Measurements from ENCODE around the gene RNU1-2.
"Not testable (repeated sequence)": the region's sequence is repeated elsewhere in the genome, so short reads cannot be mapped to it uniquely, and the experiment has no call there.

Gene RNU1-2

GRCh38 chr1:16888860-16889816 lies 6.6 kb upstream of the RNU1-2 start:
- DNase-seq (ENCODE audit: low spot score), result peak; percentile 59

- DNase-seq (ENCODE audit: low spot score), result not testable (repeated sequence)
Measured at GRCh38 chr1:16890539-16891021, 5.2 kb upstream of the RNU1-2 start.

DNA sequence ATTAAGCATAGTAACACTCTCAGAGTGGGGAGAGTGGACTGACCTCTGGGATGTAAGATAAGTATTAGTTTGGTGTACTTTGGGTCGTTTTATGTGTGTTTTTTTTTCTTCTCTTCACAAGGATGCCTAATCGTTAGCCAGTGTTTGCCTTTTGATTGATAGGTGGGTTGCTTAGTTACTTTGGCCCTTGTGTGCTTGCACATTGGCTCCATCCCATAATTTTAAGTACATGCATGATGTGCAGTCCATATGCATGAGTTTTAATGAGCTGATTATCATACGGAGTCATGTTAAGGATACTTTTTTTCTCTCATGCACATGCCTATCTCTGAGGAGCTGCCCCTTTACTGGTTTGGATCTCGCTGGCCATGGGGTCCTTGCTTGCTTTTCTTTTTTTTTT lies 4.7 kb upstream of the RNU1-2 start:
- not testable (repeated sequence) for DNase-seq (ENCODE audit: low spot score)

DNA sequence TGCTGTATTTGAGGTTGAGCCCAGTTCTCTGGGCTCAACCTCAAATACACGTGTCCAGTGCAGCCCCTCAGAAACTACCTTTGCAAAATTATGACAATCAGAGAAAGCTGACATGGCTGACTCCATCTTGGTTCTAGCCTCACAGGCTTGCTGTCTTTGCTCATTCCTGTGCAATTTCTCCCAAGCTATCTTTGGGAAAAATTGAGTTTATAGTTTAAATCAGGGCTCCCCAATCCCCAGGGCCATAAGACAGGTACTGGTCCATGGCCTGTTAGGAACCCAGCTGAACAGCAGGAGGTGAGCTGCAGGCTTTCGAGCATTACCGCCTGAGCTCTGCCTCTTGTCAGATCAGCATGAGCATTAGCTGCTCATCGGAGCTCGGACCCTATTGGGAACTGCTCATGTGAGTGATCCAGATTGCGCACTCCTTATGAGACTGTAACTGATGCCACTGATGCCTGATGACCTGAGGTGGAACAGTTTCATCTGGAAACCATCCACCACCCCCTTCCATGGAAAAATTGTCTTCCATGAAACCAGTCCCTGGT lies 2.7 kb upstream of the RNU1-2 start:
- DNase-seq (ENCODE audit: low spot score), result not testable (repeated sequence)

GRCh38 chr1:16893796-16894195 lies 2.0 kb upstream of the RNU1-2 start:
- not testable (repeated sequence) for DNase-seq (ENCODE audit: low spot score)

GRCh38 chr1:16894338-16894737 lies 1.4 kb upstream of the RNU1-2 start:
- not testable (repeated sequence) for DNase-seq (ENCODE audit: low spot score)

GRCh38 chr1:16895233-16895597 lies 565 bp upstream of the RNU1-2 start:
- DNase-seq (ENCODE audit: low spot score), result not testable (repeated sequence)

GRCh38 chr1:16896316-16897055 lies 706 bp downstream of the RNU1-2 start:
- peak; percentile 59 for DNase-seq (ENCODE audit: low spot score)

GRCh38 chr1:16897653-16898052 lies 1.9 kb downstream of the RNU1-2 start:
- not testable (repeated sequence) for DNase-seq (ENCODE audit: low spot score)

- not testable (repeated sequence) for DNase-seq (ENCODE audit: low spot score)
Measured at GRCh38 chr1:16898298-16898697, 2.5 kb downstream of the RNU1-2 start.

GRCh38 chr1:16899020-16899419 lies 3.2 kb downstream of the RNU1-2 start:
- DNase-seq (ENCODE audit: low spot score), result not testable (repeated sequence)

DNA sequence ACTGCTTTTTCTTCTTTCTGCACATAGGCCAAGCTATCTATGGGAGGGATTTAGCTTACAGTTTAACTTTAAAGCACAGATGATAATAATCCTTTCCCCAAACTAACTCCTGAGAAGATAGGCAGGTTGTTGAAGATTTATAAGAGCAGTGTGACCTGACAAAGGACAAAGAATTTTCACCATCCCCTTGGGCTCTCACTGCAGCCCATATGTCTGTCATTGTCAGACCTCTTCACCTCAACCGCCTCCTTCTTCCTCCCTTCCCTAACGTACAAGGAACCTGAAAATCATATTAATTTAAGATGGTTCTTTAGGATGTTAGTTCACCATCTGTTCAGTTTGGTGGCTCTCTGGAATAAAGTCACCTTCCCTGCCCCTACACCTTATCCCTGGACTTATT lies 5.0 kb downstream of the RNU1-2 start:
- DNase-seq (ENCODE audit: low spot score), result no peak

DNA sequence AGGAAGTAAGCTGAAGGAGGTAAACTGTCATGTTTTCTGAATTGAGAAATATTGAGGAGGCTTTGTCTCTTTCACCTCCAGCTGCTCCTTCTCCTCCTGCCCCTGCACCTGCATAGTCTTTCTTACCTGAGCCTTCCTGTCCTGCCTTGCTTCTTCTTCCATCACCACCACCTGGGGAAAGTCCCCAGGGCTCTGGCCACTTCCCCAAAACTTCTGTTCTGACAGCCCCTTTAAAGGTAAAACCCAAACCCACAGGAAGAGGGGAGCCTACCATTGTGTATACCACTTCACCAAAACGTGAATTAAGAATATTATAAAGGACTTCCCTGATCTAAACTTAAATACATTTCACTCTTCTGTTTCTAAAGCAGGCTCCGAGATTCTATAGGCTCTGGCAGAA lies 5.6 kb downstream of the RNU1-2 start:
- DNase-seq (ENCODE audit: low spot score), result not testable (repeated sequence)

DNA sequence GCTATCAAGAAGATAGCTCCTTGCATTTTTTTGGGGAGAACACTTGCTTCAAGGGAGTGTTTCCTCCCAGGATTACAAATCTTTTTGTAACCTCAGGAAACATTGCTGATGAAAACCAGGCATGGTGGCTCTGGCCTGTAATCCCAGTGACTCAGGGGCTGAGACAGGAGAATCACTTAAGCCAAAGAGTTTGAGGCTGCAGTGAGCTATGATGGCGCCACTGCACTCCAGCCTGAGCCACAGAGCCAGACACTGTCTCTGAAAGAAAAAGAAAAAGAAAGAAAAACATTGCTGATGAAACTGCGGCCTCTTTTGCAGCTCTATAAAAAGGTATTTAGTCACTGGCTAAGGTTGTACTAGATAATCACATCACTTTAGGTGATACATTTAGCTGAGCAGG lies 7.3 kb downstream of the RNU1-2 start:
- no peak for DNase-seq (ENCODE audit: low spot score)

DNA sequence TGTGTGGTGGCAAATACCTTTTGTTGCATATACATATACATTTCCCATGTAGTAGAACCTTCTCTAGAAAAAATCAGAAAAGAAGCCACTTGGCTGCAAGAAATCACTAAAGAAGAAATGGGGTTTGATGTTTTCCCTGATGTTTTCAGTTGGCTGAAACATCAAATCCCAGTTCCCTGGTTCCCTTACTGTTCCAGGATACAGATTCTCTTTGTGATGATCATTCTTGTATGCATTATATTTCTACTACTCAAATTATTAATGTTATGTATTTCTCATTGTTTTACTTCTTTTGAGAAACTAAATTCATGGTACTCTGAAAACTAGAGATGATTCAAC lies 7.6 kb downstream of the RNU1-2 start:
- DNase-seq (ENCODE audit: low spot score), result no peak

- peak; percentile 91 for DNase-seq (ENCODE audit: low spot score)
Measured at GRCh38 chr1:16904560-16905109, 8.9 kb downstream of the RNU1-2 start.

- peak; percentile 81 for DNase-seq (ENCODE audit: low spot score)
Measured at GRCh38 chr1:16905110-16905867, 9.5 kb downstream of the RNU1-2 start.

- DNase-seq (ENCODE audit: low spot score), result no peak
Measured at GRCh38 chr1:16905868-16906702, 10.3 kb downstream of the RNU1-2 start.

DNA sequence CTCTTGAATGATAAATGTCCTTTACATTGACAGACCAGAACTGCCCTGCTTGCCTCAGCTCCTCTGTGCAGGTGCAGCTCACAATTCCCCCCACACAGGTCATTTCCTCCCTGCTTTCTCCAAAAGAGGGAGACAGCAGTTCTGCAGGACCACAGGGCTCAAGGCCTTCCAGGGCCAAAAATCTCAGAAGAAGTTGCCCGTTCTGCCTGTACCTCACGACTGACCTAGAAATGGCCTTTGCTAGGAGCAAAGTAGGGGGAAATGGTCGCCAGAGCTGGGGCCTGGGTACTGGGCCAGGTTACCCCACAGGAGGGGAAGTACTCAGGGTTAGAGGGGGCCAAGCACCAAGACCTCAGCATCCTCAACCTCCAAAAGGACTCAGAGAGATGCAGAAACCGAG lies 11.1 kb downstream of the RNU1-2 start:
- no peak for DNase-seq (ENCODE audit: low spot score)

GRCh38 chr1:16907870-16908758 lies 12.3 kb downstream of the RNU1-2 start:
- no peak for DNase-seq (ENCODE audit: low spot score)

Data from COLO829 (cell line).